Measurements from ENCODE around the gene SHKBP1. TPM values are rescaled to one million over a fixed set of nuclear protein-coding genes. Genes with fewer than 3 reads are reported as not detected.

SHKBP1 gene
- total and polyA plus RNA-seq, 9 of the 15 experiments (the other 6 are each of a cell fraction or from before 2014, with no cell fraction given) = 1.2 to 58.1 (median 22.3) TPM

GRCh38 chr19:40619333-40620160 lies 42.9 kb downstream of the SHKBP1 start:
- H3K4me1 ChIP-seq (replicated peaks in 1 of 2; ENCODE audit: control insufficient read depth in 2 of 2, insufficient read depth in 2 of 2, low read length in 2 of 2) = peaks cover 25 to 43% of the 10 kb centered on the region in 2 experiments
- H3K9ac ChIP-seq (ENCODE audit: insufficient read depth in 1 of 2, low read depth in 2 of 2, low read length in 2 of 2) = peak overlapping the region in 1 of 2 experiments; percentile 17; a peak in 1 of 4 replicates
- H3K4me3 ChIP-seq = no peak overlapping the region
- no peak for DNase-seq (ENCODE audit: extremely low read depth in 1 of 4, low spot score in 3 of 4)
- H4K20me1 ChIP-seq (replicated peaks; ENCODE audit: control insufficient read depth, insufficient read depth, low read length) = no peaks in the 10 kb centered on the region
- no peaks in the 10 kb centered on the region for H3K9me1 ChIP-seq (ENCODE audit: control insufficient read depth, insufficient read depth, low read length)
- POLR2A ChIA-PET = interaction anchor here (0.8 to 1.2 kb wide), 2 partner anchors 16 to 695 kb away, joined by 3 to 5 read pairs; no protein-coding TSS in a partner anchor
- no peaks in the 10 kb centered on the region for H3K27me3 ChIP-seq (ENCODE audit: control insufficient read depth in 2 of 2, insufficient read depth in 2 of 2, low read length in 2 of 2)
- no peak overlapping the region for H3K4me2 ChIP-seq (ENCODE audit: insufficient read depth, low read length)
- BruUV-seq (replicated peaks) = no TSS peak
- in situ Hi-C loops (cut with MboI) (no loop called here), intact Hi-C loops (cut with micrococcal nuclease) (no loop called here)
- no peaks in the 10 kb centered on the region for H3K79me2 ChIP-seq (ENCODE audit: control insufficient read depth, insufficient read depth, low read length)
- no peak for FAIRE-seq
- WGBS (ENCODE audit: insufficient coverage, low coverage, missing lambda C conversion rate) = 68% methylated on average over 10 of the region's 11 CpGs
- ATAC-seq = no peak
- H2AFZ ChIP-seq (ENCODE audit: low read depth, low read length) = no peak overlapping the region
- H3K9me3 ChIP-seq (replicated peaks; ENCODE audit: control insufficient read depth, insufficient read depth, low read depth, low read length) = no peaks in the 10 kb centered on the region
- H3K36me3 ChIP-seq (ENCODE audit: control insufficient read depth, insufficient read depth, low read length) = peaks cover 67% of the 10 kb centered on the region; the same call in 2 of the 3 replicates
- no peak overlapping the region for H3K27ac ChIP-seq (ENCODE audit: extremely low read depth, low read depth, low read length)
- no peak for TF ChIP-seq HDAC3 (IDR thresholded peaks at IDR 0.05; ENCODE audit: borderline replicate concordance, partially characterized antibody)
- TF ChIP-seq DLX4 (CRISPR knock-in tag; IDR thresholded peaks at IDR 0.05) = no peak
- TF ChIP-seq ZBTB11 (CRISPR knock-in tag; IDR thresholded peaks at IDR 0.05) = no peak
- TF ChIP-seq CHCHD3 (CRISPR knock-in tag; IDR thresholded peaks at IDR 0.05) = no peak
- TF ChIP-seq MEF2A (IDR thresholded peaks at IDR 0.05; ENCODE audit: control insufficient read depth, low read depth, low read length) = no peak
- no peak for TF ChIP-seq TCF7 (IDR thresholded peaks at IDR 0.05; ENCODE audit: borderline replicate concordance)
- TF ChIP-seq NFIC (IDR thresholded peaks at IDR 0.05) = no peak
- no peak for TF ChIP-seq MAFF (IDR thresholded peaks at IDR 0.05; ENCODE audit: low read length)
- TF ChIP-seq ZFP30 (CRISPR knock-in tag; IDR thresholded peaks at IDR 0.05; ENCODE audit: borderline replicate concordance) = no peak
- no peak for TF ChIP-seq ZNF695 (CRISPR knock-in tag; IDR thresholded peaks at IDR 0.05)
- CTCF ChIA-PET (ENCODE audit: low intra/inter-chr PET ratio) = no interaction called here

Data from K562 (cell line).